H9 (cell line): ENCODE results near the gene KRT40. TPM values are rescaled to one million over a fixed set of nuclear protein-coding genes. Genes with fewer than 3 reads are reported as not detected.

Experiments
- DNase-seq: peaks from one replicate; pipeline ENCODE4 v3.0.0-alpha.2; 2017
- H2AFZ ChIP-seq: one replicate; pipeline ENCODE4 v1.6.1; 2013; ENCODE audit warnings: mild to moderate bottlenecking, low read length, control low read depth, moderate library complexity
- H2AK5ac ChIP-seq: 2 replicates; pipeline ENCODE4 v1.6.1; 2013; ENCODE audit warnings: low read length, control low read depth, mixed read lengths; ENCODE audit not compliant: insufficient read length
- H2BK120ac ChIP-seq: one replicate; pipeline ENCODE4 v1.6.1; 2013; ENCODE audit warnings: low read depth, mild to moderate bottlenecking, low read length, control low read depth, inconsistent platforms; ENCODE audit not compliant: poor library complexity, severe bottlenecking
- H2BK12ac ChIP-seq: 2 replicates; pipeline ENCODE4 v1.6.1; 2013; ENCODE audit warnings: low read length, control low read depth, mixed read lengths, low read depth; ENCODE audit not compliant: insufficient read length
- H2BK15ac ChIP-seq: 2 replicates; pipeline ENCODE4 v1.6.1; 2013; ENCODE audit warnings: low read depth, low read length, control low read depth
- H2BK20ac ChIP-seq: one replicate; pipeline ENCODE4 v1.6.1; 2013; ENCODE audit warnings: low read depth, mild to moderate bottlenecking, low read length, control low read depth, inconsistent platforms; ENCODE audit not compliant: poor library complexity, severe bottlenecking
- H2BK5ac ChIP-seq: 2 replicates; pipeline ENCODE4 v1.6.1; 2013; ENCODE audit warnings: low read length, control low read depth, mixed read lengths; ENCODE audit not compliant: insufficient read length
- H3K14ac ChIP-seq: 2 replicates; pipeline ENCODE4 v1.6.1; 2013; ENCODE audit warnings: low read length, control low read depth; ENCODE audit not compliant: insufficient read depth
- H3K18ac ChIP-seq: 2 replicates; pipeline ENCODE4 v1.6.1; 2013; ENCODE audit warnings: low read depth, mild to moderate bottlenecking, mixed read lengths, low read length, control low read depth; ENCODE audit not compliant: insufficient read length
- H3K23ac ChIP-seq: 2 replicates; pipeline ENCODE4 v1.6.1; 2013; ENCODE audit warnings: low read length, control low read depth, mixed read lengths, low read depth; ENCODE audit not compliant: insufficient read length
- H3K23me2 ChIP-seq: 2 replicates; pipeline ENCODE4 v1.6.1; 2013; ENCODE audit warnings: low read depth, mild to moderate bottlenecking, mixed read lengths, low read length, control low read depth; ENCODE audit not compliant: insufficient read length, poor library complexity, severe bottlenecking
- H3K27ac ChIP-seq: 2 replicates; pipeline ENCODE4 v1.5.1; 2013; ENCODE audit warnings: low read length, control low read depth, mixed read lengths, low read depth; ENCODE audit not compliant: insufficient read length
- H3K27me3 ChIP-seq: 2 replicates; pipeline ENCODE4 v1.6.1; 2013; ENCODE audit warnings: low read length, control low read depth, inconsistent platforms; ENCODE audit not compliant: insufficient read depth
- H3K4ac ChIP-seq: 2 replicates; pipeline ENCODE4 v1.6.1; 2013; ENCODE audit warnings: low read depth, mild to moderate bottlenecking, control low read depth, inconsistent platforms, low read length, moderate library complexity
- H3K4me1 ChIP-seq: 2 replicates; pipeline ENCODE4 v1.6.1; 2013; ENCODE audit warnings: low read length, control low read depth, inconsistent platforms; ENCODE audit not compliant: insufficient read depth
- H3K4me2 ChIP-seq: 2 replicates; pipeline ENCODE4 v1.6.1; 2013; ENCODE audit warnings: low read length, control low read depth, mixed read lengths; ENCODE audit not compliant: insufficient read length, insufficient read depth
- H3K56ac ChIP-seq: 2 replicates; pipeline ENCODE4 v1.6.1; 2013; ENCODE audit warnings: low read depth, mild to moderate bottlenecking, mixed read lengths, low read length, control low read depth; ENCODE audit not compliant: insufficient read length
- H3K79me1 ChIP-seq: 2 replicates; pipeline ENCODE4 v1.6.1; 2013; ENCODE audit warnings: low read depth, mild to moderate bottlenecking, moderate library complexity, low read length, control low read depth, inconsistent platforms; ENCODE audit not compliant: insufficient read depth, poor library complexity, severe bottlenecking
- H3K79me2 ChIP-seq: 2 replicates; pipeline ENCODE4 v1.6.1; 2013; ENCODE audit warnings: low read length, control low read depth, inconsistent platforms; ENCODE audit not compliant: insufficient read depth
- H3K9ac ChIP-seq: 2 replicates; pipeline ENCODE4 v1.6.1; 2013; ENCODE audit warnings: low read length, control low read depth, mixed read lengths; ENCODE audit not compliant: insufficient read length; ENCODE audit errors: extremely low read depth
- H3K9me3 ChIP-seq: one replicate; pipeline ENCODE4 v1.6.1; 2013; ENCODE audit warnings: low read depth, low read length, inconsistent platforms; ENCODE audit not compliant: control insufficient read depth
- H3T11ph ChIP-seq: one replicate; pipeline ENCODE4 v1.6.1; 2013; ENCODE audit warnings: mild to moderate bottlenecking, low read length, control low read depth, inconsistent platforms
- H4K20me1 ChIP-seq: one replicate; pipeline ENCODE4 v1.6.1; 2013; ENCODE audit not compliant: control insufficient read depth, insufficient read length, insufficient read depth
- H4K5ac ChIP-seq: 2 replicates; pipeline ENCODE4 v1.6.1; 2013; ENCODE audit warnings: low read depth, mild to moderate bottlenecking, mixed read lengths, low read length, control low read depth; ENCODE audit not compliant: insufficient read length
- H4K8ac ChIP-seq: replicated peaks from 2 replicates; pipeline ENCODE4 v1.6.1; 2013; ENCODE audit warnings: low read length, control low read depth, mixed read lengths, low read depth; ENCODE audit not compliant: insufficient read length
- H4K91ac ChIP-seq: 2 replicates; pipeline ENCODE4 v1.6.1; 2013; ENCODE audit warnings: low read depth, mild to moderate bottlenecking, moderate library complexity, mixed read lengths, low read length, control low read depth; ENCODE audit not compliant: insufficient read length
- H3K27ac Mint-ChIP-seq, 3 experiments: 2 replicates in 2 of 3; 3 replicates in 1 of 3; pipeline ENCODE4 v1.8.0; 2020 to 2021; ENCODE audit warnings: mixed read lengths in 3 of 3, mild to moderate bottlenecking in 1 of 3, moderate library complexity in 1 of 3
- H3K27me3 Mint-ChIP-seq: 2 replicates; pipeline ENCODE4 v1.8.0; 2021; ENCODE audit warnings: low read depth, mild to moderate bottlenecking, moderate library complexity, mixed read lengths
- H3K36me3 Mint-ChIP-seq, 3 experiments: 2 replicates in 2 of 3; 3 replicates in 1 of 3; pipeline ENCODE4 v1.8.0; 2020 to 2021; ENCODE audit warnings: low read depth in 3 of 3, mixed read lengths in 3 of 3; ENCODE audit not compliant: insufficient read depth in 1 of 3
- H3K4me1 Mint-ChIP-seq, 2 experiments: 2 replicates each; pipeline ENCODE4 v1.8.0; 2020; ENCODE audit warnings: mixed read lengths in 2 of 2
- H3K4me3 Mint-ChIP-seq, 2 experiments: 2 replicates in 1 of 2; 3 replicates in 1 of 2; pipeline ENCODE4 v1.8.0; 2020 to 2021; ENCODE audit warnings: mild to moderate bottlenecking in 2 of 2, mixed read lengths in 2 of 2, moderate library complexity in 1 of 2
- H3K9me3 Mint-ChIP-seq, 2 experiments: 2 replicates in 1 of 2; 3 replicates in 1 of 2; pipeline ENCODE4 v1.8.0; 2020; ENCODE audit warnings: mild to moderate bottlenecking in 2 of 2, mixed read lengths in 2 of 2, moderate library complexity in 1 of 2
- WGBS: extraction: QIAGEN DNeasy Blood & Tissue Kit; methylation state at CpG from one replicate; pipeline ENCODE4 v1.1.7; 2013; ENCODE audit warnings: missing lambda C conversion rate, low lambda C conversion rate, mixed read lengths; ENCODE audit not compliant: insufficient read length; ENCODE audit errors: extremely low coverage; 5-methylcytosine and 5-hydroxymethylcytosine counted together
- total RNA-seq: library from RNA; stranded (reverse); gene quantifications from 2 replicates; pipeline ENCODE4 v1.2.1, GENCODE V29; 2021
- TF ChIP-seq, protein P1 (sequence below): fragments of 200-600 bp; sonication (generic); conservative IDR thresholded peaks from 3 replicates; pipeline ENCODE4 v1.8.0; 2021; ENCODE audit warnings: antibody characterized with exemption, mild to moderate bottlenecking

The KRT40 gene
- total RNA-seq, 1 experiment from 2014 or later: not detected

DNA sequence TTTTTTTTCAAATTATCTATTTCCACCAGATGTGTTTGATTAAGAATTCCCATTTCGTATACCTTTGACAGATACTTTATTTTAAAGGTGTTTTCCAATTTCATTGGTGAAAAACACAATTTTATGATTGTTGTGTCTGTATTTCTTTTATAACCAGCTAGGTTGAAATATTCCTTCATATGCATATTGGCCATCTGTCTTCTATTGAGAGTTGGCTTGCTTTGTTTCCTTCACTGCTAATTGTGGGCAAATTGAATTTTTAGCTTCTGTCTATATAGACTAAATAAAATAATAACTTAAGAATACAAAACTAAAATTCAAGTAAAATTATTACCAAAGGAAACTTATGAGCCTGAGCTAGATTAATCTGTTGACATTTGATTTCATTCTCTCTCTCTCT lies 11.0 kb upstream of the KRT40 start:
- H3K4ac ChIP-seq: no peak overlapping the region
- no peak overlapping the region for H3K18ac ChIP-seq
- Mint-ChIP-seq H3K27ac (no peak overlapping the region), H3K4me3 (no peak overlapping the region), H3K4me1 (peaks cover 0 to 3% of the 10 kb centered on the region in 2 experiments; a peak in 1 of 4 replicates), H3K27me3 (no peaks in the 10 kb centered on the region; the same call in 1 of the 2 replicates), H3K36me3 (no peaks in the 10 kb centered on the region; a peak in 1 of 7 replicates), H3K9me3 (no peaks in the 10 kb centered on the region)
- no peak overlapping the region for H3K4me2 ChIP-seq
- no peaks in the 10 kb centered on the region for H3K79me2 ChIP-seq
- no peak overlapping the region for H2AK5ac ChIP-seq
- no peak overlapping the region for H2BK15ac ChIP-seq
- no peak overlapping the region for H4K91ac ChIP-seq
- no peaks in the 10 kb centered on the region for H3K4me1 ChIP-seq
- no peak overlapping the region for H2AFZ ChIP-seq
- no peak overlapping the region for H2BK12ac ChIP-seq
- H3K23me2 ChIP-seq: no peaks in the 10 kb centered on the region
- no peak overlapping the region for H4K5ac ChIP-seq
- H3K9me3 ChIP-seq: no peaks in the 10 kb centered on the region
- no peak overlapping the region for H3K23ac ChIP-seq
- H3K9ac ChIP-seq: no peak overlapping the region
- TF ChIP-seq, protein P1, sequence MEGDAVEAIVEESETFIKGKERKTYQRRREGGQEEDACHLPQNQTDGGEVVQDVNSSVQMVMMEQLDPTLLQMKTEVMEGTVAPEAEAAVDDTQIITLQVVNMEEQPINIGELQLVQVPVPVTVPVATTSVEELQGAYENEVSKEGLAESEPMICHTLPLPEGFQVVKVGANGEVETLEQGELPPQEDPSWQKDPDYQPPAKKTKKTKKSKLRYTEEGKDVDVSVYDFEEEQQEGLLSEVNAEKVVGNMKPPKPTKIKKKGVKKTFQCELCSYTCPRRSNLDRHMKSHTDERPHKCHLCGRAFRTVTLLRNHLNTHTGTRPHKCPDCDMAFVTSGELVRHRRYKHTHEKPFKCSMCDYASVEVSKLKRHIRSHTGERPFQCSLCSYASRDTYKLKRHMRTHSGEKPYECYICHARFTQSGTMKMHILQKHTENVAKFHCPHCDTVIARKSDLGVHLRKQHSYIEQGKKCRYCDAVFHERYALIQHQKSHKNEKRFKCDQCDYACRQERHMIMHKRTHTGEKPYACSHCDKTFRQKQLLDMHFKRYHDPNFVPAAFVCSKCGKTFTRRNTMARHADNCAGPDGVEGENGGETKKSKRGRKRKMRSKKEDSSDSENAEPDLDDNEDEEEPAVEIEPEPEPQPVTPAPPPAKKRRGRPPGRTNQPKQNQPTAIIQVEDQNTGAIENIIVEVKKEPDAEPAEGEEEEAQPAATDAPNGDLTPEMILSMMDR: no peak
- H3T11ph ChIP-seq: no peak overlapping the region
- H4K20me1 ChIP-seq: no peaks in the 10 kb centered on the region
- no peak overlapping the region for H3K27ac ChIP-seq
- no peaks in the 10 kb centered on the region for H3K79me1 ChIP-seq
- no peak overlapping the region for H2BK5ac ChIP-seq
- H2BK20ac ChIP-seq: no peak overlapping the region
- H2BK120ac ChIP-seq: no peak overlapping the region
- WGBS: no CpG with 5 or more reads among the region's 1 CpG
- DNase-seq: no peak
- H3K27me3 ChIP-seq: no peaks in the 10 kb centered on the region
- no peak overlapping the region for H3K56ac ChIP-seq
- no peak overlapping the region for H4K8ac ChIP-seq
- H3K14ac ChIP-seq: no peak overlapping the region
